GM18868 (cell line): ENCODE data around the gene ISYNA1.
A peak's percentile ranks its signal among the peaks of the same experiment; 100 is the strongest.
"Not testable (repeated sequence)": the region's sequence is repeated elsewhere in the genome, so short reads cannot be mapped to it uniquely, and the experiment has no call there.

Experiments used
- ATAC-seq: cut with Tn5 transposase; IDR thresholded peaks from one replicate; pipeline ENCODE4 v1.9.1; 2021; ENCODE audit warnings: mild to moderate bottlenecking, moderate library complexity; ENCODE audit not compliant: unreplicated experiment

Gene ISYNA1

GRCh38 chr19:18421371-18421959 is 16.5 kb downstream of the ISYNA1 start:
- ATAC-seq, result no peak

- no peak for ATAC-seq
These were observed 17.0 kb downstream of the ISYNA1 start for GRCh38 chr19:18420930-18421329.

- no peak for ATAC-seq
These were observed 18.1 kb downstream of the ISYNA1 start for GRCh38 chr19:18419699-18420460.

GRCh38 chr19:18419195-18419698 is 18.7 kb downstream of the ISYNA1 start, which contains the start of gene SSBP4:
TSS of gene SSBP4 (plus strand) at chr19:18419398. CDS start at chr19:18419649, 251 bp downstream.
- peak; percentile 45 for ATAC-seq

- peak; percentile 2 for ATAC-seq
These were observed 19.3 kb downstream of the ISYNA1 start for GRCh38 chr19:18418483-18419194.

GRCh38 chr19:18418029-18418482 is 19.9 kb downstream of the ISYNA1 start:
- ATAC-seq, result no peak

GRCh38 chr19:18417250-18418028 is 20.5 kb downstream of the ISYNA1 start:
- ATAC-seq, result no peak

GRCh38 chr19:18416778-18417249 is 21.1 kb downstream of the ISYNA1 start:
- ATAC-seq, result no peak

GRCh38 chr19:18415178-18415867 is 22.6 kb downstream of the ISYNA1 start:
- no peak for ATAC-seq

- ATAC-seq, result no peak
These were observed 23.3 kb downstream of the ISYNA1 start for GRCh38 chr19:18414504-18415177.

GRCh38 chr19:18412610-18413239 is 25.2 kb downstream of the ISYNA1 start:
- no peak for ATAC-seq

GRCh38 chr19:18408053-18408476 is 29.9 kb downstream of the ISYNA1 start:
- peak; percentile 52 for ATAC-seq

- ATAC-seq, result no peak
These were observed 31.2 kb downstream of the ISYNA1 start for GRCh38 chr19:18406749-18407148.

GRCh38 chr19:18405754-18406153 is 32.2 kb downstream of the ISYNA1 start:
- not testable (repeated sequence) for ATAC-seq

- ATAC-seq, result not testable (repeated sequence)
These were observed 35.3 kb downstream of the ISYNA1 start for GRCh38 chr19:18402455-18403248.

- no peak for ATAC-seq
These were observed 36.3 kb downstream of the ISYNA1 start for GRCh38 chr19:18401580-18402112.

- ATAC-seq, result no peak
These were observed 38.9 kb downstream of the ISYNA1 start for GRCh38 chr19:18399008-18399407.
